Type B pancreatic cell (in vitro differentiated cells): ENCODE measurements around the gene HOXD13. TPM values are rescaled to one million over a fixed set of nuclear protein-coding genes. Genes with fewer than 3 reads are reported as not detected.
A peak's percentile ranks its signal among the peaks of the same experiment; 100 is the strongest.

ENCODE experiments used
- DNase-seq: peaks from one replicate; pipeline ENCODE4 v3.0.0; 2021; ENCODE audit warnings: mixed read lengths; ENCODE audit not compliant: unreplicated experiment; ENCODE audit errors: extremely low spot score
- H3K27ac Mint-ChIP-seq: 2 replicates; pipeline ENCODE4 v1.8.0; 2021; ENCODE audit warnings: mild to moderate bottlenecking, mixed read lengths
- H3K27me3 Mint-ChIP-seq: 2 replicates; pipeline ENCODE4 v1.8.0; 2021; ENCODE audit warnings: mixed read lengths
- H3K36me3 Mint-ChIP-seq: 2 replicates; pipeline ENCODE4 v1.8.0; 2021; ENCODE audit warnings: mixed read lengths
- H3K4me1 Mint-ChIP-seq: one replicate; pipeline ENCODE4 v1.8.0; 2021; ENCODE audit warnings: mixed read lengths; ENCODE audit not compliant: unreplicated experiment
- H3K4me3 Mint-ChIP-seq: 2 replicates; pipeline ENCODE4 v1.8.0; 2021; ENCODE audit warnings: mild to moderate bottlenecking, mixed read lengths
- H3K9me3 Mint-ChIP-seq: 2 replicates; pipeline ENCODE4 v1.8.0; 2021; ENCODE audit warnings: mixed read lengths
- CTCF ChIP-seq: fragments of 200-600 bp; sonication (generic); conservative IDR thresholded peaks from 2 replicates; pipeline ENCODE4 v1.5.0; 2021; ENCODE audit warnings: antibody characterized with exemption, mild to moderate bottlenecking
- total RNA-seq: library from RNA; stranded (reverse); gene quantifications from 2 replicates; pipeline ENCODE4 v1.2.1, GENCODE V29; 2021; ENCODE audit warnings: low replicate concordance

The HOXD13 gene
- total RNA-seq, 1 donor from 2014 or later = 0.43 TPM

GRCh38 chr2:176068419-176068832, 24.1 kb upstream of the HOXD13 start:
- H3K4me3 Mint-ChIP-seq = peak overlapping the region; percentile 21
- no peaks in the 10 kb centered on the region for H3K36me3 Mint-ChIP-seq
- peaks cover 98% of the 10 kb centered on the region for H3K27me3 Mint-ChIP-seq
- no peak for DNase-seq
- no peak for TF ChIP-seq CTCF
- H3K9me3 Mint-ChIP-seq = no peaks in the 10 kb centered on the region
- H3K4me1 Mint-ChIP-seq = no peaks in the 10 kb centered on the region
- no peak overlapping the region for H3K27ac Mint-ChIP-seq

- no peaks in the 10 kb centered on the region for H3K36me3 Mint-ChIP-seq
- no peaks in the 10 kb centered on the region for H3K4me1 Mint-ChIP-seq
- no peak overlapping the region for H3K27ac Mint-ChIP-seq
- no peak for DNase-seq
- no peak overlapping the region for H3K4me3 Mint-ChIP-seq
- no peak for TF ChIP-seq CTCF
- H3K9me3 Mint-ChIP-seq = no peaks in the 10 kb centered on the region
- peaks cover 100% of the 10 kb centered on the region for H3K27me3 Mint-ChIP-seq
These were observed 20.9 kb upstream of the HOXD13 start for GRCh38 chr2:176071330-176072291.

GRCh38 chr2:176072292-176072669, 20.2 kb upstream of the HOXD13 start:
- Mint-ChIP-seq H3K4me1 (no peaks in the 10 kb centered on the region), H3K36me3 (no peaks in the 10 kb centered on the region), H3K27ac (no peak overlapping the region), H3K4me3 (no peak overlapping the region), H3K9me3 (no peaks in the 10 kb centered on the region), H3K27me3 (peaks cover 100% of the 10 kb centered on the region)
- no peak for DNase-seq
- no peak for TF ChIP-seq CTCF

- no peak overlapping the region for H3K4me3 Mint-ChIP-seq
- H3K27me3 Mint-ChIP-seq = peaks cover 97% of the 10 kb centered on the region
- H3K27ac Mint-ChIP-seq = no peak overlapping the region
- no peaks in the 10 kb centered on the region for H3K4me1 Mint-ChIP-seq
- peak; percentile 20 for TF ChIP-seq CTCF
- H3K36me3 Mint-ChIP-seq = no peaks in the 10 kb centered on the region
- no peaks in the 10 kb centered on the region for H3K9me3 Mint-ChIP-seq
- DNase-seq = peak; percentile 66
These were observed 19.3 kb upstream of the HOXD13 start for GRCh38 chr2:176072951-176073904.

- Mint-ChIP-seq H3K4me1 (peaks cover 6% of the 10 kb centered on the region), H3K4me3 (no peak overlapping the region), H3K9me3 (no peaks in the 10 kb centered on the region), H3K27ac (no peak overlapping the region), H3K36me3 (no peaks in the 10 kb centered on the region), H3K27me3 (peaks cover 97% of the 10 kb centered on the region)
- DNase-seq = no peak
- TF ChIP-seq CTCF = no peak
These were observed 17.5 kb upstream of the HOXD13 start for GRCh38 chr2:176074919-176075425.
